Measurements from ENCODE around the gene HOXA4. TPM values are rescaled to one million over a fixed set of nuclear protein-coding genes. Genes with fewer than 3 reads are reported as not detected.
A peak's percentile ranks its signal among the peaks of the same experiment; 100 is the strongest.

The HOXA4 gene
- total RNA-seq, 1 experiment from 2014 or later, result 2.3 TPM

- Histone ChIP-seq H3K4me3 (ENCODE audit: low read length) (peak overlapping the region; percentile 84), H3K9me2 (replicated peaks; ENCODE audit: low read length) (no peaks in the 10 kb centered on the region), H3K9ac (ENCODE audit: low read length) (peak overlapping the region; percentile 90), H3K27ac (ENCODE audit: low read length) (peak overlapping the region; percentile 97), H3K9me3 (ENCODE audit: low read length) (no peaks in the 10 kb centered on the region), H4K20me1 (ENCODE audit: low read length) (no peaks in the 10 kb centered on the region), H3K4me1 (ENCODE audit: insufficient read depth, low read length) (peaks cover 20% of the 10 kb centered on the region), H3K4me2 (ENCODE audit: low read length) (peak overlapping the region; percentile 93), H3F3A (ENCODE audit: low read length, unreplicated experiment) (no peaks in the 10 kb centered on the region), H3K79me2 (ENCODE audit: low read length) (peaks cover 100% of the 10 kb centered on the region), H3K27me3 (ENCODE audit: low read length) (no peaks in the 10 kb centered on the region), H2AFZ (ENCODE audit: low read length) (no peak overlapping the region), H3K36me3 (ENCODE audit: low read depth, low read length) (0 out of 2 replicates have a peak, but pooled peaks cover 4% of the 10 kb centered on the region)
- CTCF ChIA-PET, result interaction anchor here (0.6 to 0.9 kb wide), 2 partner anchors 9 to 24 kb away, joined by 3 to 5 read pairs; no protein-coding TSS in a partner anchor
- ATAC-seq (no peak), DNase-seq (peak; percentile 1)
- POLR2A ChIA-PET (ENCODE audit: unreplicated experiment), result interaction anchor here (0.6 to 0.7 kb wide), 2 partner anchors 16 to 603 kb away, joined by 4 to 5 read pairs; no protein-coding TSS in a partner anchor
- no peak for TF ChIP-seq CTCF (conservative IDR thresholded peaks at IDR 0.05; ENCODE audit: low read depth, low read length)
- no peak for TF ChIP-seq EZH2phosphoT487 (IDR thresholded peaks at IDR 0.05; ENCODE audit: borderline replicate concordance, low read length)
- TF ChIP-seq EZH2 (IDR thresholded peaks at IDR 0.05; ENCODE audit: low read length, unreplicated experiment), result no peak
- TSS peak; percentile 22 for BruUV-seq (replicated peaks)
- intact Hi-C loops (cut with micrococcal nuclease), result no loop called here
Measured at GRCh38 chr7:27170426-27171324, 40.1 kb upstream of the HOXA4 start.

DNA sequence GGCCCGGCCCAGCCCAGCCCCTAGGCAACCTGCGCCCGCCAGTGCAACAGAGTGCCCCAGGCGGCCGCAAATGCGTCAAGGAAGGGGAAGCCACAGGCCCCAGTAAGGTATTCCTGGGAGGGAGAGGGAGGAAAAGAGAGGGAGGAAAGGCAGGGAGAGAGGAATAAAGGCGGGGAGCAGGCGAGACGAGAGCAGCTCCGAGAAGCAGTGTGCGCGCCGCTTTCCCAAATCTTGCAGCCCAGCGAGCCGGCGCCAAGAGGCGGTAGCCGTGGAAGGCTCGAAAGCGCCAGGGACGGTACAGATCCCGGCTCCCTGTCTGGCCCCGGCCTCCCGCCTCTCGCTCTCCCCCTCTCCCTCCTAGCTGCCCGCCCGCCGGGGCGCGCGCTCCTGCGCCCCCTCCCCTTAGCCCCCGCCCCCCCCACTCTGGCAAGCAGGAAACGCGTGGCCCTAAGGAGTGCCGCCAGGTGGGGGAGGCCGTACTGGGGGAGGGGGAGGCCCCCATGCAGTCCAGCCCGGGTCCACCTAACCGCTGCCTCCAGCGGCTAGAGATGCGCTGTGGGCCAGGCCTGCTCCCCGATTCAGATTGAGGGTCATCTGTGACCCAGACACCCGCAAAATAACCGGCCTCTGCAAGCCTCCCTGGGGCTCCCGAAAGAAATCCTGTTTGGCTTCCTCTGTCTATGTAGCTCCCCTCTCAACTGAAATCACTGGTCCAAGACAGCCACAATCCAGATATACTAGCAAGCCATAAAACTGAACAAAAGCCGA, 39.3 kb upstream of the HOXA4 start:
- no TSS peak for BruUV-seq (replicated peaks)
- Histone ChIP-seq H2AFZ (ENCODE audit: low read length) (no peak overlapping the region), H3K79me2 (ENCODE audit: low read length) (peaks cover 100% of the 10 kb centered on the region), H3K9me2 (replicated peaks; ENCODE audit: low read length) (no peaks in the 10 kb centered on the region), H4K20me1 (ENCODE audit: low read length) (no peaks in the 10 kb centered on the region), H3F3A (ENCODE audit: low read length, unreplicated experiment) (no peaks in the 10 kb centered on the region), H3K4me3 (ENCODE audit: low read length) (peak overlapping the region; percentile 84), H3K27me3 (ENCODE audit: low read length) (no peaks in the 10 kb centered on the region), H3K4me1 (ENCODE audit: insufficient read depth, low read length) (peaks cover 17% of the 10 kb centered on the region), H3K9me3 (ENCODE audit: low read length) (no peaks in the 10 kb centered on the region), H3K36me3 (ENCODE audit: low read depth, low read length) (0 out of 2 replicates have a peak, but pooled peaks cover 4% of the 10 kb centered on the region), H3K4me2 (ENCODE audit: low read length) (peak overlapping the region; percentile 93), H3K9ac (ENCODE audit: low read length) (peak overlapping the region; percentile 90), H3K27ac (ENCODE audit: low read length) (peak overlapping the region; percentile 97)
- ChIA-PET POLR2A (ENCODE audit: unreplicated experiment) (interaction anchor here (0.7 kb wide), 1 partner anchor 17 kb away, joined by 5 read pairs; no protein-coding TSS in a partner anchor), CTCF (interaction anchor here (0.9 kb wide), 1 partner anchor 25 kb away, joined by 3 read pairs; no protein-coding TSS in a partner anchor)
- ATAC-seq (peak; percentile 0), DNase-seq (peak; percentile 62)
- intact Hi-C loops (cut with micrococcal nuclease), result loop anchor here (1.0 to 5.0 kb wide), 4 partner anchors 10 to 1013 kb away; partner anchors contain the start of genes CBX3, HNRNPA2B1 and HOXA13
- no peak for TF ChIP-seq EZH2 (IDR thresholded peaks at IDR 0.05; ENCODE audit: low read length, unreplicated experiment)
- no peak for TF ChIP-seq CTCF (conservative IDR thresholded peaks at IDR 0.05; ENCODE audit: low read depth, low read length)
- no peak for TF ChIP-seq EZH2phosphoT487 (IDR thresholded peaks at IDR 0.05; ENCODE audit: borderline replicate concordance, low read length)
